H1 (cell line): ENCODE data around the gene CC2D1A. TPM values are rescaled to one million over a fixed set of nuclear protein-coding genes. Genes with fewer than 3 reads are reported as not detected.

ENCODE experiments used
- CTCF ChIA-PET: fragments of 300-600 bp; sonication (Branson Sonifier 250); formaldehyde crosslinking; loops from one replicate; lab custom pipeline; 2021; ENCODE audit not compliant: partially characterized antibody; lab: Charles Lee
- POLR2A ChIA-PET: fragments of 300-600 bp; sonication (Branson Sonifier 250); formaldehyde crosslinking; loops from one replicate; lab custom pipeline; 2021; ENCODE audit warnings: inconsistent platforms; ENCODE audit not compliant: partially characterized antibody; lab: Charles Lee
- DNase-seq, 2 experiments: peaks; one replicate each; pipeline versions ENCODE4 v3.0.0 to v3.0.0-alpha.2; 2010 to 2022; ENCODE audit warnings: low spot score in 2 of 2, low read depth in 1 of 2, mixed read lengths in 1 of 2
- FAIRE-seq: peaks from 2 replicates; lab custom pipeline; 2011; peaks lifted over from hg19 to GRCh38; lab: Jason Lieb, UNC
- H2AFZ ChIP-seq: 2 replicates; pipeline ENCODE4 v1.8.1; 2012; ENCODE audit warnings: low read length, inconsistent platforms
- H2AK5ac ChIP-seq: 2 replicates; pipeline ENCODE4 v1.6.1; 2013; ENCODE audit warnings: low read depth, low read length
- H2BK120ac ChIP-seq: replicated peaks from 2 replicates; pipeline ENCODE3; 2013; ENCODE audit warnings: low read depth, low read length, inconsistent platforms
- H2BK12ac ChIP-seq: 2 replicates; pipeline ENCODE4 v1.6.1; 2013; ENCODE audit warnings: low read depth, low read length
- H2BK15ac ChIP-seq: 2 replicates; pipeline ENCODE4 v1.6.1; 2013; ENCODE audit warnings: low read length
- H2BK20ac ChIP-seq: 2 replicates; pipeline ENCODE4 v1.6.1; 2013; ENCODE audit warnings: low read length
- H2BK5ac ChIP-seq: 2 replicates; pipeline ENCODE4 v1.6.1; 2013; ENCODE audit warnings: low read depth, low read length
- H3K14ac ChIP-seq: 2 replicates; pipeline ENCODE4 v1.6.1; 2013; ENCODE audit warnings: inconsistent platforms; ENCODE audit not compliant: insufficient read length
- H3K18ac ChIP-seq: 2 replicates; pipeline ENCODE4 v1.6.1; 2013; ENCODE audit warnings: low read length; ENCODE audit errors: extremely low read depth
- H3K23ac ChIP-seq: 2 replicates; pipeline ENCODE4 v1.6.1; 2013; ENCODE audit warnings: inconsistent platforms; ENCODE audit not compliant: insufficient read length
- H3K23me2 ChIP-seq: 2 replicates; pipeline ENCODE4 v1.6.1; 2013; ENCODE audit warnings: low read depth, low read length
- H3K27ac ChIP-seq: 2 replicates; pipeline ENCODE4 v1.6.1; 2011; ENCODE audit warnings: low read depth, low read length, inconsistent platforms
- H3K27me3 ChIP-seq, 4 experiments: replicated peaks in 1 of 4; 1 replicate in 1 of 4; 2 replicates in 3 of 4; pipeline versions ENCODE4 v1.6.1 to v1.8.1; 2011 to 2013; ENCODE audit warnings: low read length in 3 of 4, mild to moderate bottlenecking in 3 of 4, inconsistent platforms in 2 of 4, mixed read lengths in 2 of 4, moderate library complexity in 1 of 4; ENCODE audit not compliant: control insufficient read depth in 3 of 4, insufficient read depth in 3 of 4; ENCODE audit errors: extremely low read depth in 1 of 4
- H3K36me3 ChIP-seq, 4 experiments: 2 replicates each; pipeline versions ENCODE4 v1.6.1 to v1.8.1; 2011 to 2013; ENCODE audit warnings: mild to moderate bottlenecking in 4 of 4, low read length in 3 of 4, moderate library complexity in 2 of 4, control low read depth in 1 of 4, inconsistent platforms in 1 of 4; ENCODE audit not compliant: insufficient read depth in 4 of 4, control insufficient read depth in 2 of 4
- H3K4ac ChIP-seq: replicated peaks from 2 replicates; pipeline ENCODE3; 2013; ENCODE audit warnings: low read length, low read depth, mixed read lengths, inconsistent platforms; ENCODE audit not compliant: insufficient read length
- H3K4me1 ChIP-seq, 4 experiments: replicated peaks in 1 of 4; 1 replicate in 1 of 4; 2 replicates in 3 of 4; pipeline versions ENCODE4 v1.6.1 to v1.8.1; 2011 to 2013; ENCODE audit warnings: low read length in 3 of 4, inconsistent platforms in 2 of 4, mixed read lengths in 1 of 4; ENCODE audit not compliant: insufficient read depth in 4 of 4, control insufficient read depth in 3 of 4
- H3K4me2 ChIP-seq, 2 experiments: 2 replicates each; pipeline versions ENCODE4 v1.6.1 to v1.8.1; 2011 to 2013; ENCODE audit warnings: low read depth in 2 of 2, low read length in 2 of 2, control low read depth in 1 of 2, inconsistent platforms in 1 of 2, mild to moderate bottlenecking in 1 of 2; ENCODE audit not compliant: insufficient read depth in 1 of 2
- H3K4me3 ChIP-seq, 4 experiments: fragments of 200-600, 300-600 bp in 1 of 4; sonication (generic), shearing (Covaris generic), sonication (Bioruptor Twin) in 1 of 4; 2 replicates each; pipeline versions ENCODE4 v1.5.1 to v1.8.1; 2011 to 2016; ENCODE audit warnings: low read length in 4 of 4, low read depth in 3 of 4, control low read depth in 2 of 4, inconsistent platforms in 2 of 4, mild to moderate bottlenecking in 2 of 4, mixed read lengths in 1 of 4, moderate library complexity in 1 of 4; ENCODE audit not compliant: insufficient read depth in 2 of 4; ENCODE audit errors: extremely low read depth in 1 of 4
- H3K56ac ChIP-seq: replicated peaks from 2 replicates; pipeline ENCODE3; 2013; ENCODE audit warnings: low read depth, mild to moderate bottlenecking, mixed read lengths, low read length, inconsistent platforms; ENCODE audit not compliant: insufficient read length
- H3K79me1 ChIP-seq: 2 replicates; pipeline ENCODE4 v1.6.1; 2013; ENCODE audit warnings: low read depth, low read length, control low read depth
- H3K79me2 ChIP-seq, 2 experiments: 2 replicates each; pipeline versions ENCODE4 v1.6.1 to v1.8.1; 2012 to 2013; ENCODE audit warnings: low read length in 2 of 2, mild to moderate bottlenecking in 2 of 2, inconsistent platforms in 1 of 2; ENCODE audit not compliant: insufficient read depth in 2 of 2, control insufficient read depth in 1 of 2
- H3K9ac ChIP-seq, 4 experiments: replicated peaks in 1 of 4; 1 replicate in 1 of 4; 2 replicates in 3 of 4; pipeline versions ENCODE4 v1.6.1 to v1.8.1; 2011 to 2013; ENCODE audit warnings: low read depth in 3 of 4, low read length in 3 of 4, control low read depth in 2 of 4, mild to moderate bottlenecking in 2 of 4, moderate library complexity in 2 of 4, inconsistent platforms in 1 of 4; ENCODE audit errors: extremely low read depth in 1 of 4
- H3K9me3 ChIP-seq, 2 experiments: 2 replicates each; pipeline versions ENCODE4 v1.6.1 to v1.8.1; 2012 to 2013; ENCODE audit warnings: mild to moderate bottlenecking in 2 of 2, moderate library complexity in 2 of 2, control low read depth in 1 of 2, inconsistent platforms in 1 of 2, low read depth in 1 of 2, low read length in 1 of 2, mixed read lengths in 1 of 2; ENCODE audit not compliant: insufficient read depth in 2 of 2
- H4K20me1 ChIP-seq, 2 experiments: replicated peaks in 1 of 2; 2 replicates each; pipeline versions ENCODE3 to v1.8.1; 2011 to 2013; ENCODE audit warnings: inconsistent platforms in 2 of 2, low read length in 2 of 2, mild to moderate bottlenecking in 1 of 2; ENCODE audit not compliant: insufficient read depth in 2 of 2, control insufficient read depth in 1 of 2
- H4K5ac ChIP-seq: 2 replicates; pipeline ENCODE4 v1.6.1; 2013; ENCODE audit warnings: low read length, low read depth, mixed read lengths, inconsistent platforms; ENCODE audit not compliant: insufficient read length
- H4K8ac ChIP-seq: 2 replicates; pipeline ENCODE4 v1.8.0; 2013; ENCODE audit warnings: mild to moderate bottlenecking, moderate library complexity, low read length, inconsistent platforms; ENCODE audit not compliant: insufficient read depth; ENCODE audit errors: extremely low read depth
- H4K91ac ChIP-seq: replicated peaks from 2 replicates; pipeline ENCODE3; 2013; ENCODE audit warnings: low read length, mixed read lengths, inconsistent platforms; ENCODE audit not compliant: insufficient read length
- POLR2AphosphoS5 ChIP-seq: IDR thresholded peaks from 2 replicates; pipeline ENCODE4 v1.6.1; 2011; ENCODE audit warnings: low read depth, low read length
- RAD21 ChIP-seq, 2 experiments: IDR thresholded peaks in 1 of 2; conservative IDR thresholded peaks in 1 of 2; 2 replicates each; pipeline ENCODE4 v1.6.1; 2011; ENCODE audit warnings: low read depth in 2 of 2, low read length in 2 of 2, improper control_type of control experiment in 1 of 2, inconsistent platforms in 1 of 2, mild to moderate bottlenecking in 1 of 2, moderate library complexity in 1 of 2
- RBBP5 ChIP-seq: IDR thresholded peaks from 2 replicates; pipeline ENCODE4 v1.7.1; 2012; ENCODE audit warnings: low read depth, mild to moderate bottlenecking, inconsistent platforms, low read length, moderate library complexity, borderline replicate concordance
- SP2 ChIP-seq: IDR thresholded peaks from 2 replicates; pipeline ENCODE4 v1.6.1; 2012; ENCODE audit warnings: mild to moderate bottlenecking, low read length, inconsistent platforms
- SUZ12 ChIP-seq: fragments of 200-600 bp; sonication (generic); IDR thresholded peaks from 2 replicates; pipeline ENCODE4 v1.6.1; 2012; ENCODE audit warnings: mild to moderate bottlenecking, inconsistent platforms, low read length, moderate library complexity, mixed read lengths
- TEAD4 ChIP-seq: IDR thresholded peaks from 2 replicates; pipeline ENCODE4 v1.6.1; 2012; ENCODE audit warnings: low read depth, low read length, inconsistent platforms, mixed read lengths
- WGBS, 2 experiments: shearing (Covaris generic) in 1 of 2; methylation state at CpG; one replicate each; pipeline versions ENCODE4 v1.1.6 to v1.1.7; 2013 to 2015; ENCODE audit warnings: low lambda C conversion rate in 2 of 2, mixed read lengths in 2 of 2, inconsistent platforms in 1 of 2, low coverage in 1 of 2, missing lambda C conversion rate in 1 of 2; ENCODE audit not compliant: insufficient replicate concordance in 2 of 2, insufficient coverage in 1 of 2, insufficient read length in 1 of 2; ENCODE audit errors: extremely low coverage in 1 of 2, missing lambda C conversion rate in 1 of 2; 5-methylcytosine and 5-hydroxymethylcytosine counted together
- polyA plus RNA-seq, 7 experiments: library from polyadenylated mRNA; depleted of rRNA in 3 of 7; stranded (reverse) in 5 of 7; unstranded in 2 of 7; fragments of >200 nt in 5 of 7; fragments of 200-250 nt in 2 of 7; gene quantifications; 1 replicate in 5 of 7; 2 replicates in 1 of 7; 4 replicates in 1 of 7; pipeline versions ENCODE4 v1.2.1 to v1.2.3, GENCODE V29; 2011 to 2013; ENCODE audit warnings: missing spikeins in 2 of 7, mixed read lengths in 2 of 7
- total RNA-seq: library from RNA; stranded (reverse); fragmentation: NEBNext Ultra II Directional; extraction: Animal tissue kit (Norgen Biotek cat#: 25700); gene quantifications from 2 replicates; pipeline ENCODE4 v1.2.1, GENCODE V29; 2021
- TF ChIP-seq, protein P1 (sequence below): IDR thresholded peaks from 2 replicates; pipeline ENCODE4 v1.6.1; 2012; ENCODE audit warnings: inconsistent platforms
- TF ChIP-seq, protein P2 (sequence below): IDR thresholded peaks from 2 replicates; pipeline ENCODE4 v1.6.1; 2012; ENCODE audit warnings: low read length, inconsistent platforms

CC2D1A gene
- total and polyA plus RNA-seq, 2 of the 8 experiments (the other 6 are each of a cell fraction or from before 2014, with no cell fraction given) = 12.5 to 33.0 TPM

DNA sequence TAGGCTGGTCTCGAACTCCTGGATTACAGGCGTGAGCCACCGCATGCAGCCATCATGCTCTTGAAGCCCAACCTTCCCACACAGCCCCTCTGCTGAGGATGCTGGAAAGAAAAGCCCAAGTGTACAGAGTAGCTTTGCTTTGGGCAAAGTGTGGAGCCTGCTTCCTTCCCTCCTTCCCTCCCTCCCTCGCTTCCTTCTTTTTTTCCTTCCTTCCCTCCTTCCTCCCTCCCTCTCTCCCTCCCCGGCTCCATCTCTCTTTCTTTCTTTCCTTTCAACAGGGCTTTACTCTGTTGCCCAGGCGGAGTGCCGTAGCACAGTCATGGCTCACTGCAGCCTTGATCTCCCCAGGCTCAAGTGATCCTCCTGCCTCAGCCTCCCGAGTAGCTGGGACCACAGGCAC lies 2.7 kb downstream of the CC2D1A start:
- TF ChIP-seq SP2 (no peak), SUZ12 (no peak), RBBP5 (no peak), POLR2AphosphoS5 (no peak), TEAD4 (no peak), RAD21 (IDR thresholded peaks at IDR 0.05 in 1 of 2, conservative IDR thresholded peaks at IDR 0.05 in 1 of 2; ENCODE audit: low read depth in 2 of 2, low read length in 2 of 2) (no peak)
- TF ChIP-seq, protein P1, sequence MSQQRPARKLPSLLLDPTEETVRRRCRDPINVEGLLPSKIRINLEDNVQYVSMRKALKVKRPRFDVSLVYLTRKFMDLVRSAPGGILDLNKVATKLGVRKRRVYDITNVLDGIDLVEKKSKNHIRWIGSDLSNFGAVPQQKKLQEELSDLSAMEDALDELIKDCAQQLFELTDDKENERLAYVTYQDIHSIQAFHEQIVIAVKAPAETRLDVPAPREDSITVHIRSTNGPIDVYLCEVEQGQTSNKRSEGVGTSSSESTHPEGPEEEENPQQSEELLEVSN = no peak
- TF ChIP-seq, protein P2, sequence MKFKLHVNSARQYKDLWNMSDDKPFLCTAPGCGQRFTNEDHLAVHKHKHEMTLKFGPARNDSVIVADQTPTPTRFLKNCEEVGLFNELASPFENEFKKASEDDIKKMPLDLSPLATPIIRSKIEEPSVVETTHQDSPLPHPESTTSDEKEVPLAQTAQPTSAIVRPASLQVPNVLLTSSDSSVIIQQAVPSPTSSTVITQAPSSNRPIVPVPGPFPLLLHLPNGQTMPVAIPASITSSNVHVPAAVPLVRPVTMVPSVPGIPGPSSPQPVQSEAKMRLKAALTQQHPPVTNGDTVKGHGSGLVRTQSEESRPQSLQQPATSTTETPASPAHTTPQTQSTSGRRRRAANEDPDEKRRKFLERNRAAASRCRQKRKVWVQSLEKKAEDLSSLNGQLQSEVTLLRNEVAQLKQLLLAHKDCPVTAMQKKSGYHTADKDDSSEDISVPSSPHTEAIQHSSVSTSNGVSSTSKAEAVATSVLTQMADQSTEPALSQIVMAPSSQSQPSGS = no peak
- FAIRE-seq (no peak), DNase-seq (no peak)
- ChIA-PET POLR2A (interaction anchor here (1.2 kb wide), 1 partner anchor 16 kb away, joined by 3 read pairs; no protein-coding TSS in a partner anchor), CTCF (interaction anchor here (0.6 to 1.1 kb wide), 6 partner anchors 8 to 109 kb away, joined by 3 to 4 read pairs (median 4); no protein-coding TSS in a partner anchor)
- Histone ChIP-seq H2BK5ac (no peak overlapping the region), H3K36me3 (peaks cover 2 to 15% (median 6%) of the 10 kb centered on the region in 4 experiments; a peak in 5 of 8 replicates), H4K20me1 (no peaks in the 10 kb centered on the region), H2BK12ac (no peak overlapping the region), H3K14ac (no peak overlapping the region), H3K27me3 (peaks cover 0 to 4% (median 3%) of the 10 kb centered on the region in 4 experiments; a peak in 3 of 7 replicates), H3K4me1 (peaks cover 0 to 6% (median under 1%) of the 10 kb centered on the region in 4 experiments; a peak in 2 of 7 replicates), H3K4me2 (no peak overlapping the region), H3K79me1 (peaks cover 3% of the 10 kb centered on the region; the same call in 1 of the 2 replicates), H3K23ac (no peak overlapping the region), H4K5ac (no peak overlapping the region), H4K8ac (no peak overlapping the region), H2BK120ac (no peak overlapping the region), H2BK15ac (no peak overlapping the region), H3K4ac (no peak overlapping the region), H2AK5ac (no peak overlapping the region), H3K18ac (no peak overlapping the region), H3K56ac (no peak overlapping the region), H3K27ac (no peak overlapping the region), H4K91ac (no peak overlapping the region), H3K23me2 (peaks cover 8% of the 10 kb centered on the region; the same call in 1 of the 2 replicates), H3K79me2 (no peaks in the 10 kb centered on the region), H2AFZ (no peak overlapping the region), H3K9ac (no peak overlapping the region), H3K4me3 (no peak overlapping the region), H2BK20ac (no peak overlapping the region), H3K9me3 (no peaks in the 10 kb centered on the region)
- WGBS, 2 experiments = 83% methylated on average over 8 of the region's 8 CpGs; no CpG with 5 or more reads in 1 of the 2 experiments
